SKM-1 (cell line): ENCODE data around the gene TSHZ3.

Source experiments
- DNase-seq: peaks from one replicate; lab custom pipeline; 2025; ENCODE audit not compliant: unreplicated experiment; lab: John Stamatoyannopoulos, UW

TSHZ3 gene, protein sequence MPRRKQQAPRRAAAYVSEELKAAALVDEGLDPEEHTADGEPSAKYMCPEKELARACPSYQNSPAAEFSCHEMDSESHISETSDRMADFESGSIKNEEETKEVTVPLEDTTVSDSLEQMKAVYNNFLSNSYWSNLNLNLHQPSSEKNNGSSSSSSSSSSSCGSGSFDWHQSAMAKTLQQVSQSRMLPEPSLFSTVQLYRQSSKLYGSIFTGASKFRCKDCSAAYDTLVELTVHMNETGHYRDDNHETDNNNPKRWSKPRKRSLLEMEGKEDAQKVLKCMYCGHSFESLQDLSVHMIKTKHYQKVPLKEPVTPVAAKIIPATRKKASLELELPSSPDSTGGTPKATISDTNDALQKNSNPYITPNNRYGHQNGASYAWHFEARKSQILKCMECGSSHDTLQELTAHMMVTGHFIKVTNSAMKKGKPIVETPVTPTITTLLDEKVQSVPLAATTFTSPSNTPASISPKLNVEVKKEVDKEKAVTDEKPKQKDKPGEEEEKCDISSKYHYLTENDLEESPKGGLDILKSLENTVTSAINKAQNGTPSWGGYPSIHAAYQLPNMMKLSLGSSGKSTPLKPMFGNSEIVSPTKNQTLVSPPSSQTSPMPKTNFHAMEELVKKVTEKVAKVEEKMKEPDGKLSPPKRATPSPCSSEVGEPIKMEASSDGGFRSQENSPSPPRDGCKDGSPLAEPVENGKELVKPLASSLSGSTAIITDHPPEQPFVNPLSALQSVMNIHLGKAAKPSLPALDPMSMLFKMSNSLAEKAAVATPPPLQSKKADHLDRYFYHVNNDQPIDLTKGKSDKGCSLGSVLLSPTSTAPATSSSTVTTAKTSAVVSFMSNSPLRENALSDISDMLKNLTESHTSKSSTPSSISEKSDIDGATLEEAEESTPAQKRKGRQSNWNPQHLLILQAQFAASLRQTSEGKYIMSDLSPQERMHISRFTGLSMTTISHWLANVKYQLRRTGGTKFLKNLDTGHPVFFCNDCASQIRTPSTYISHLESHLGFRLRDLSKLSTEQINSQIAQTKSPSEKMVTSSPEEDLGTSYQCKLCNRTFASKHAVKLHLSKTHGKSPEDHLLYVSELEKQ

DNA sequence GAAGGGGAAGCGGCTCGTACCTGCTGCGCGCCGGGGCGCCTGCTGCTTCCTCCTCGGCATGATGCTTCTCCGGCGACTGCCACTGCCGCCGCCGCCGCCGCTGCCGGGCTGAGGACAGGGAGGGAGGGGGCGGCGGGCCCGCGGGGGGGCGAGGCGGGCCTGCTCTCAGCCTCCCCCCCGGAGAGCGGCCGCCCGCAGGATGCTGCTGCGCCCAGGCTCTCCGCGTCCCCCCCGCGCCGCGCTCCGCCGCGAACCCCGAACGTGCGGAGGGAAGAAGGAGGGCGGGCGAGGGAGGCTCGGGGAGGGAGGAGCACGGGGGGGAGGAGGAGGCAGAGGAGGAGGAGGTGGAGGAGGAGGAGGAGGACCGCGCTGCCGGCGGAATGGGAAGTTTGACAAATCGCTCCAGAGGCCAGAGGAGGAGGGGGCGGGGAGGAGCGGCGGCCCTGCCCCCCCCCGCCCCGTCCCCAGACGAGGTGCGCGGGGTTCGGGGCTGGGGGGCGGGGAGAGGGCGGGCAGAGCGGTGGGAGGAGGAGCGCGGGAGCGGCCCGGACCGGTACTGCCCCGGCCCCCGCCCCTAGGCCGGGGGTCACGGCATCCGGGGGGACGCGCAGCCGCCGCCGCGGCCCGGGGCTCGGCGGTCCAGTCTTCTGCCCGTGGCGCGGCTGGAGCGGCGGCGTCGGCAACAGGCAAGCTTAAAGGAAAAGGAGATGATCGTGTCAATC, at the start of gene TSHZ3:
TSHZ3 (minus strand) TSS at position 277 of the 722 bp plus-strand sequence; CDS start at position 60, 217 bp downstream.
- DNase-seq, result peak; percentile 59

DNA sequence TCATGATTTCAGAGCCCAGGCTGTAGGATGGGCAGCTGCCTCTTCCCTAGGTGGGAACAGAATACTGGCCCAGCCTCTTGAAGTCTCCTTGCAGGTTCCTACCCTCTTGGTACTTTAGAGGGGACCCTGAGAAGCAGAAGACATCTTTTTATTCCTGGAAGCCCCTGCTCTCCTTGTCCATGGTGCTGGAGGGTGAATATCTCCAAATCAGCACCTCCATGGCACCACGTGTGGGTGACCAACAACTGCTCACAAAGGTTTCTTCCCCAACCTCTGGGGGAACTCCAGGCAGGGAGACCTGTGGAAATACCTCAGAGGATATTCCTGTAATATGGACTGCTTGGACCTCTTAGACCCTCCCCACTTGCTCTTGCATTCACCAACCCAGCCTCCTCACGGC, 48.1 kb upstream of the TSHZ3 start:
- no peak for DNase-seq

DNA sequence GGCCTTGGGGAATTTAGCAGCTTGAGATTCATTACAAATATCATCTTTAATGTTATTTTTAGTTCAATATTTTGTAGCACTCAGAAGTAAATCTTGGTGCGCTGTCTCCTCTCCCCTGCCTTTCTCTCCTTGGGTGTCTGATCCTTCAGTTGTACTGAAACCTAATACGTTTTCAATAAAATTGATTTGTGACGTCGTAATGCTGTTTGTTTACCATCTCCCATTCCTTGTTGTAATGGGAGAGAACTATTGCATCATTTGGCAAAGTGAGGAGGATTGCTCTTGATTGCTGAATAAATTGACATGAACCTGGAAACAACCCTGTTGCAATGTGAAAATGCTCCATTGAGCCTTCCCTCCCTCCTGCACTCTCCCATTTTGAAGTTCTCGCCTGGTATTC, 43.2 kb upstream of the TSHZ3 start:
- DNase-seq, result no peak

DNA sequence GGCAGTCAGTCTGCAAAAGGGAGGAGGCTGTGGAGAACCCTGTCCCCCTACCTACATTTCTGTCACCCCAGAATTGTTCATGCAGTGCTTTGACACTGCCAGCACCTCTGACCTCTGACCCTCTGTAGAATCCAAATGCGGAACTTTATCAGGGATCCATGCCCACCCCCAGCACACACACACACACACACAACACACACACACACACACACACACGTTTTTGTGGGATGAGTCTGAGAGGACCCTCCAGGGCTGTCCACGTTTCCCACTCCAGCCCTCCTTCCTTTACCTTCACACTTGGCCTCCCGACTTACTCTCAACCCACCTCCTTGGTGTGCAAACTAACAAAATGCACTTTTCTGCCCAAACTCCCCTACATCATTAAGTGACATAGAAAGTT, 42.3 kb upstream of the TSHZ3 start:
- no peak for DNase-seq

DNA sequence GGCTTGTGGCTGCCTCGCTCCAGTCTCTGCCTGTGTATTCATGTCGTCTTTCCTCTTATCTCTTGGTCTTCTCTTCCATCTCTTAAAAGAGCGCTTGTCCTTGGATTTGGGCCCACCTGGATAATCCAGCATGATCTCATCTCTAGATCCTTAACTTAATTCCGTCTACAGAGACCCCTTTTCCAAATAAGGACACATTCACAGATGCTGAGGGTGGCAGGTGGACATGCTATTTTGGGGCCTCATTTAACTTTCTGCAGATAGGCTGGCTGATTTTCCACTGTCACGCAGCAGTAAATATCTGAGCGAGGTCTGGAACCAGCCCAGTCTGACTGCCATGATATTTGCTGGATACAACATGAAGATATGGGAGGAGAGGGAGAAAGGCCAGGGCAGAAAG, 41.5 kb upstream of the TSHZ3 start:
- DNase-seq, result no peak

DNA sequence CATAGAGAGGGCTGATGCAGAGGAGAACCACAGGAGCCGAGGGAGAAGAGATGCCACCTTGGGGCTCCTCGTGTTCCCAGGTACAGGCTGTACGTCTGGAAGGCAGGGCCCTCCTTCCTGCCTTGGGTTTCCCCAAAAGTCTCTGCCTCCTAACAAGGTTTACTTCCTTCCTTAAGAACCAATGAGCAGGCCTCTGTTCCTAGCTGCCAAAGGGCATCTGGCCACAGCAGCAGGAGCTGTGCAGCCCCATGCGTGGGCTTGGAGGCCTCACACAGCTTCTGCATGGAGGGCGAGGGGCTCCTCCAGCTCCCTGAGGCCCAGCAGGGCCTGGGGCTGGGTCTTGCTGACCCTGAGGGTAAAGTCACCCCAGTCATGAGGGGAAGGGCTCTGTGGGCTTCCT, 40.6 kb upstream of the TSHZ3 start:
- no peak for DNase-seq

DNA sequence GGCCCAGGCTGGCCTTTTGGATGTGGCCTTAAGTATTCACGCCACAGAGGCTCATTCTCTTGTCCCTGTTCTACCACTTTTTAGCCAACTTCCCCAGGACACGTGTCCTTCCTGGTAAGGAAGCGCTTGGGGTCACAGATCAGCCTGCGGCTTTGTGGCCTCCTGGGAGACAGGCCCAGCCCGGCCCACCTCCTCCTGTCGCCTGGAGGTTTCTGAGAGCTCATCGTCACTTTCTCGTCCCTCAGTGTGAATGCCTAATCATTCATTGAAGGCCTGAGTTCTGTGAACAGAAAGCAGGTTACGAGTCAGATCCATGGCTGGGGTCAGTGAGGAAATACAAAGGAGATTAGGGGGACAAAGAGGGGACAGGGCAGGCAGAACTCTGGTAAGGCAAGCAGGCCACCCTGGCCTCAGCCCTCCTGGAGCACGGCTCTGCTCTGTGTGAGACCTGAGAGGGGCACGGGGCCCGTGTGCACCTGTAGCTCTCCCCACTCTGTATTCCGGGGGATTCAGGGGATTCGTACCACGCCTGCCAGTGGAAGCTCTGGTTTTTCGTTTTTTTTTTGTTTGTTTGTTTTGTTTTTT, 38.6 kb upstream of the TSHZ3 start:
- DNase-seq, result no peak

DNA sequence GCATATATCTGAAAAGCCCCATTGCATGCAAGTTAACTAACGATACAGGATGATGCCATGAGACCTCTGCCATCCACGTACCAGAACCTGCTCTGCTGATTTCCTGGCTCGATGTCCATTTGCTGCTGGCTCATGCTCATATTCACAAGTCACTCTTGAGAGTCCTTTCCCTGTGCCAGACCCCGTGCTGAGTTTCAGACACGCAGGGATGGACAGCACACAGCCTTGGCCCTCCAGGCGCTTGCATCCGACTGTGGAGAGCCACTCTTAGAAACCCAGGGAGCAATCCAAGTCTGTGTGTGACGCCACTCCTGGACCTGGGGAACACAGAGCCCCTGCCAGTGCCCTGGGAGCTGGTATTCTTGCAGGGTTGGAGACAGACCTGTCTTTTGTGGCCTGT, 37.6 kb upstream of the TSHZ3 start:
- DNase-seq, result no peak

DNA sequence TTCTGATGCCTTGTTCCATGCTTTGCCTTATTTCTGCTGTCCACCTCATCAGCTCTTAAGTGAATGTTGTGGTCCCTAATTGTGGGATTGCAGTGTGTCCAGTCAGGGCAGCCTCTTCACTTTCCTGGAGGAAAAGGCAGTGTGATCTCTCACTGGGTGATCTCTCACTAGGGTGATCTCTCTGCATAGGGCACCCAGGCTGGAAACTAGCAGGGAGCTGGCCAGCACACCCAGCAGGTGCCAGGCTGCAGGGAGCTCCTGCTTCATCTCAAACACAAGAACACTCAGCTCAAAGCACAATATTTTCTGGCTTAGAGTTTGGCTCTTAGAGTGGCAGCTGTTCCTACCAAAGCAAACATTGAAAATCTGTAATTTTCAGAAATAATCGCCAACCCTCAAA, 36.5 kb upstream of the TSHZ3 start:
- no peak for DNase-seq

DNA sequence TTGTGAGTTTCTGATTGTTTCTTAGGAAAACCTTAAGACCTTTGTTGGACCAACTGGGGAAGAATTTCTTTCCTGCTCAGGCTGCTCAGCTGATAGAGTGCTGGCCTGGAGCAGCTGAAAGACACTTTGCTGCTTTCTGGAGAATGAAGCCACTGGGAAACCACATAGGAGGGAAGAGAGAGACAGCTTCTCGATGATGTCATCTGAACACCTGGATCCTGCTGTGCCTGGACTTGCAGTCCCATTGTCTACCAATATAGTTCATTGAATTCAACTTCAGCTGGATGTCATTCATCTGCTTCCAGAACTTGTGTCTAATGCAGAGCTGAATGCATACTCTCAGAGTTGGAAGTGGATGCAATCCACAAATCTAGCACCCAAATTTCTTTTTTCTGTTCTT, 34.3 kb upstream of the TSHZ3 start:
- no peak for DNase-seq

DNA sequence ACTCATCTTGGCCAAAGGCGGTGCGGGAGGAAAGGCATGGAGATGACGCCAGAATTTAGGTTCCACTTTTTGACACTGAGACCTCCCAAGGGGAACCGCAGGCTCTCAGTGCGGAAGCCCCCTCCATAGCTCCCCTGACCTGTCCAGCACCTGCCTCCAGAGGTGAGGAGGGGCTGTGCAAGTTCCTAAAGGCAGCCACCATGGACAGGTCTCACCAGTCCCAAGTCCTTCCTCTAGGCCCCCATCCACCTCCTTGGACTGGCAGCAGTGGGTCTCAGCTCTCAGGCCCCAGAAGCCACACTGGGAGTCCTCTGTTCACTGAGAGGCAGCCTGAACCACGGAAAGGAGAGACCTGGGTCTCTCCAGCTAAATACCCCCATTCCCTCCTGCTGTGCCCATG, 31.6 kb upstream of the TSHZ3 start:
- DNase-seq, result no peak

DNA sequence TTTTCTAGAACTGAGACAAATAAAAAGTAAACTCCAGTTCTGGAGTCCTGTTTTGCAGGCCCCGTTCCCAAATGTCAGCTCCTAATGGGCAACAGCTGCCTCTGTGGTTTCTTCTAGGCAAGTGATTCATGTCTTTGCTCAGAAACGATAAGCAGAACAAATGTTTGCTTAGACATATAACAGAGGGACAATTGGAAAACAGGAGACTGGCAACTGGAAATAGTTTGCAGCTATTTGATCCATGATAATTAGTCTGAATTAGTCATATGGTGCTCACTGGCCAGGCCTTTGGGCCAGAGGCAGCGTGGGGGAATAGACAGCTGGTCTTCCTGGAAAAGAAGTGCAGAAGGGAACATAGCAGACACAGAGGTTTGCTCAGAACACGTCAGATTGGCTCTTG, 29.2 kb upstream of the TSHZ3 start:
- no peak for DNase-seq

DNA sequence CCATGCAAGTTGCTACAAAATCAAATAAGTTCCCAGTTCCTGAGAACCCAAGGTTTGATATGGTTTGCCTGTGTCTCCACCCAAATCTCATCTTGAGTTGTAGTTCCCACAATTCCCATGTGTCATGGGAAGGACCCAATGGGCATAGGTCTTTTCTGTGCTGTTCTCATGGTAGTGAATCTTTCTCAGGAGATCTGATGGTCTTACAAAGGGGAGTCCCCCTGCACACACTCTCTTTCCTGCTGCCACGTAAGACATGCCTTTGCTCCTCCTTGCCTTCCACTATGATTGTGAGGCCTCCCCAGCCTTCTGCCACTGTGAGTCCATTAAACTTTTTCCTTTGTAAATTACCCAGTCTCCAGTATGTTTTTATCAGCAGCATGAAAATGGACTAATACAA, 28.5 kb upstream of the TSHZ3 start:
- no peak for DNase-seq

DNA sequence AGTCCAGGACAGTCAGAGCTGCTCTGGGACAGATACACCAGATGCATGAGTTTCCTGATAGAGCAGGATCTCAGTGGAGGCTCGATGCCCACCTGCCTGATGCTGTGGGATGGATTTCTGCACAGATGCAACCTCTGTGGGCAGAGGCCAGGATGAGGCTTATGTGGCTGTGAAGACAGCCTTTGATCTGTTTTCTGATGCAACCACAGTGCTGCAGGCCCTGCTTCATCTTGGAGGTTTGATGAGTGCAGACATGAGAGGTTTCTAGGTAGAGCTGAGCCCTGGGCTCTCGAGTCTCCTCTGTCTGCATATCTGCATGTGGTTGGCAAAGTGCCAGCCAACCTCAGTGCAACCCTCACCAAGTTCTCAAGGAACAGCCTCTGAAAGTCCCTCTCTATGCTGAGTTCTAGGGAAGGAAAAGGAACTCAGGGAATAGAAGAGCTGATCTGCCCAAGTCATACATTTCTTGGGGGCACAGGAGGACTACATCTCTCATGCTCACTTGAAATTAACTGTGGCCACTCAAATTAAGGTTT, 23.1 kb upstream of the TSHZ3 start:
- no peak for DNase-seq

DNA sequence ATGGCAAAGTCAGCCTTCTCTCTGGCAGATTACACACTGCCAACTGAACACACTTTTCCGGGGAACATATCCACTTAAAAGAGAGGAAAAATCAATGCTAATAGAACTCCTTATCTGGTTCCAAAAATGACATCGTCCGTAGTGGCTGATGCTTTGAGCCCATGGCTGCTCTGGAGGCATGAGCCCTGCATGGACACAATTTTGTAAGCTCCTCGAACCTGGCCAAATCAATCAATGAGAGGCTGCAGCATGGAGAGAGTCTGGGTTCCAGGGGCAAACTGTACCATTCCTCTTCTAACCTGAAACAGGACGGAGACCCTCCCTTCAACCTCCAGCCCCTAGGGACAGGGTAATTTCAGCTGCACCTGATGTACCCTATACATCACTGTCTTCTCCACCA, 21.0 kb upstream of the TSHZ3 start:
- DNase-seq, result no peak

DNA sequence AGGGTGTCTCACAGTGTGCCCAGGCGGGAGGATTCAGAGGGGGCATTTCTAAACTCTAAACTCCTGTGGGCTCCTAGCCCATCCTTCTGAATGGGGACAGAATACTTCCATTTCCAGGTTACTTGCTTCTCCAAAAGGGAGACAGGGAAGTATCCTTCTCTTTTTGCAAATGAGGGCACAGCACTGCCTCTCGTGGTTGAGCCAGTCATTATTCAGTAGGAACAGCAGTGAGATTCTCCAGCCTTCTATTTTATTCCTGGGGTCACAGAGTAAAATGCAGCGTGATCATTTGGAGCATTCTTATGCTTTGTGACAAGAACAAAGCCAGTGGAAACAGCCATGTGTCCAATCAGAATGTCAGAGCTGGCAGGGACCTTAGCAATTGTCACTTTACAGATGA, 15.7 kb upstream of the TSHZ3 start:
- no peak for DNase-seq

DNA sequence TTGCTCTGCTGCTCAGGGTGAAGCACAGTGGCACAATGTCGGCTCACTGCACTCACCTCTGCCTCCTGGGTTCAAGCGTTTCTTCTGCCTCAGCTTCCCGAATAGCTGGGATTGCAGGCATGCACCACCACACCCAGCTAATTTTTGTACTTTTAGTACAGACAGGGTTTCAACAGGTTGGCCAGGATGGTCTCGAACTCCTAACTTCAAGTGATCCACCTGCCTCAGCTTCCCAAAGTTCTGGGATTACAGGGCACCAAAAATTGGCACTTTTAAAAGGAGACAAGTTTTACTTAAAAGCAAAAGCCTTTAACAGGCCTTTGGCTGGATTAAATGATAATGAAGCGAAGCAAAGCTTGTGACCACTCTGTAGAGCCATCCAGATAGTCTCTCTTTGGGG, 12.5 kb upstream of the TSHZ3 start:
- no peak for DNase-seq

DNA sequence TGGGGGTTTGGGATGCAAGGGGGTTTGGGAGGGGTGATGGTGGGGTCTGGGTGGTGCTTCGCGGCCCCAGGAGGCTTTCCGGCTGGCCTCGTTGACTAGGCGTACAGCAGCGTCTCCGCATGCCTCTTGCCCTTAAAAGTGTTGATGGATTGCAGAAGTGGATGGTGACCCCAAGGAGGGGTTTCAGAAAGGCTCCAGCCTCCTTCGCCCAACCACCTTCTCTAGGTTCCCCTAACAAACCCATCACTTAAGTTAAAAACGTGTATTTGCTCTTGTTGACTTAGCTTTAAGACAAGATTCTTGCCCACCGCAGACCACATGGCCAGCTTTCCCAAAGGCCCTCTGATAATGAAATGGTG, 8.1 kb upstream of the TSHZ3 start:
- no peak for DNase-seq

DNA sequence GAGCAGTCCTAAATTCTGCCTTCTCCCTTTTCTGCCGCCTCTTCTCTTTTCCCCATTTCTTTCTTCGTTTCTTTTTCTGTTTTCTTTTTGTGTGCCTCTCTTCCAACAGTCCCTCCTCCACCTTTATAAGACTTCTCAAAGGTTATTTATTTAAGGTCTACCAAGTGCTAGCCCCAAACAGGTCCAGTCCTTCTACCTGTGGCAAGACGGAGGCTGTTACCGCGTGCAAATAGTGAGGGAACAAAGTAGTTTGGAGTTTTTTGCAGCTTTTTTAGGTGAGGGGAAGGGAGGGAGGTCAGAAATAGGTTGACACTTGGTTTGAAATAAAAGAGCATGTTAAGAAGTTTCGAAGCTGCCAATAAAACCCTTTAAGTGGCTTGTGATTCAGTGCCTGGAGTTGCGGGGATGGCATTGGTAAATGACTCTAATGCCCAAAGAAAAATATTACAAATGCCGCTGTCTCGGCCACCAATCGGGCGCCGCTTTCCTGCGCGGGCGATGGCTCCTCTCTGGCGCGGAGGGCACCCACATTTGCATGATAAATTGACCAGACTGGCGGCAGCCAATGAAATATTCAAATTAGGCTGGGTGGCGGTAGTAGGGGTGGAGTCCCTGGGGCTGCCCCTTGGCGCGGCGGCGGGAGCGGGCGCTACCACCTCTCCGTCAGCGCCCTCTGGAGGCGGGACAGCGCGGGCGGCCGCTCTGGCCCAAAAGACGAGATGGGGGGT, 7.5 kb upstream of the TSHZ3 start:
- no peak for DNase-seq

DNA sequence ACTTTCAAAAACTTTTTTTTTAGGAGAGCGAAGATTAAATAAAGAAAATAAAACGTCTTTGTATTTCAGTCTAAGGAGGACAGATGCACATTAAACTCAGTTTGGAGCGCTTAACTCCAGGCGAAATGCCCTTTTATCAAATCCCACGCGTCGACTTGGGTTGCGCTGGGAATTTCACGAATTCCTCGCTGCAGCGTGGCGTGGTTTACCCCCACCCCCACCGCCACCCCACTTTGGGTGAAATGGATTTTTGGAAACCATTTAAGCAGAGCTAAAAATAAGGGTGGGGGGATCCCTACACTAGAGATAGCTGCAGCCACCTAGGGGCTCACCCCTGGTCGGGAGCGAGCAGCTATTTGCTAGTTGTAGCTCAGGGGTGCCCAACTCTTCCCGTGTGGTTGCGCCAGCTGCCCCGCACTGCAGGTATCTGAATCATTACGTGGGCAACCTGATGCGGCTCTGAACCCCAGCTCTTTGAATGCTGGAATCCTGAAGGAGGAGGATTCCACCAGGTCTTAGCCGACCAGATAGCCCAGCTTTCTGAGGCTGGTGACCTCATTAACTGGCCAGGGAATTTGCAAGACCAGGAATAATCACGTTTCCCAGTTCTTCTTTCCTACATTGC, 6.5 kb upstream of the TSHZ3 start:
- no peak for DNase-seq
